ENCODE measurements around the gene SLC2A9.
"Not testable (repeated sequence)": the region's sequence is repeated elsewhere in the genome, so short reads cannot be mapped to it uniquely, and the experiment has no call there.

Gene SLC2A9

GRCh38 chr4:9996319-9997110 is 24.8 kb downstream of the SLC2A9 start:
- no peak for DNase-seq (ENCODE audit: low spot score)

- no peak for DNase-seq (ENCODE audit: low spot score)
Observed at GRCh38 chr4:9994246-9994847, 26.9 kb downstream of the SLC2A9 start.

GRCh38 chr4:9989918-9990635 is 31.2 kb downstream of the SLC2A9 start:
- DNase-seq (ENCODE audit: low spot score) = no peak

GRCh38 chr4:9988933-9989332 is 32.4 kb downstream of the SLC2A9 start:
- DNase-seq (ENCODE audit: low spot score) = no peak

DNA sequence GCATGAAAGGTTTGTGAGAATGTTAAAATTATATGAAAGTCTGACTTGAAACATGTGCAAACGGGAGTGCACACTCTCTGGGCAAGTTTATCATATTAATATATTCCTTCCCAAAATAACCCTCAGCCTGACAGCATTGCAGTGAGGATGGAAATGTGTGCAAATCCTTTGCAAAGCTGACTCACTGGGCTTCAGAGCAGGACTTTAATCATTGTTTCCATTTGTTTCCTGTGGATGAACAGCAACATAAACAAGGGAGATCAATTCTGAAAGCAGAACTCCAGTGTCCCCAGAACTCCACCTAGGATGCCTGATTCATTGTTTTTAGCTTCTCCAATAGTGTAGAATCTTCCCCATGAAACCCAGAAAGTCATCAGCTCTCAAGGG is 32.9 kb downstream of the SLC2A9 start:
- DNase-seq (ENCODE audit: low spot score) = no peak

- DNase-seq (ENCODE audit: low spot score) = no peak
Observed at GRCh38 chr4:9987749-9988362, 33.4 kb downstream of the SLC2A9 start.

DNA sequence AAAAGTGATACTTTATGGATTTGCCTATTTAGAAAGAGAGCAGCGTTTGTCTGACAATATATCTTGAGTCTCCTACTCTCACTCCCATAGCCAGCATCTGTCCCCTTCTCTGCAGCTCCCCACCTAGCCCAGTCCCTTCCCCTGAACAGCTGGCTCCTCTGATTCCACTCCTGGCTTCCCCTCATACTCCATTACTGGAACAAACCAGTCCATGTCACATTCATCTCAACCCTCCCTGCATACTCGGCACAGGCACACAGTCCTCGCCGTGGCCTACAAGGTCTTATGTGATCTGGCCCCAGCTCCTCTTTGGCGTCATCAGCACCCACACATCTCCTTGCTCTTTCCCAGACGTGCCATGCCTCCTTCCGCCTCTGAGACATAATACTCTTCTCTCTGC is 36.7 kb downstream of the SLC2A9 start:
- no peak for DNase-seq (ENCODE audit: low spot score)

DNA sequence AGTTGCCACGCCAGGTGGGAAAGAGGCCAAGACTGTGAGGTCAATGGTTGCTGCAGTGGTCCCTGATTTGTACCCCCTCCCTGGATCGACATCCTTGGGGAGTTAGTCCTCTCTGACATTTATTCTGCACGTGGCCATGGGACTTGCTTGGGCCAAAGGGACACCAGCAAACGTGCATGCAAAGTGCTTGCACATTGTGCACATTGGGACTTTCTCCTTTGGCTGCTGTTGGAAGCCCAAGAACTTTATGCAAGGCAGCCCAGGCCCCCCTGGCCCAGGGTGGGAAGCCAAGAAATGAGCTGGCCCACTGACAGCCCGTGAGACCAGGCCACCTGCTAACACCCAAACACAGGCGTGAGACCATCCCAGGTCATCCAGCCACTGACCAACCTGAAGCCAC is 38.1 kb downstream of the SLC2A9 start:
- DNase-seq (ENCODE audit: low spot score) = no peak

- DNase-seq (ENCODE audit: low spot score) = not testable (repeated sequence)
Observed at GRCh38 chr4:9981899-9982298, 39.4 kb downstream of the SLC2A9 start.

GRCh38 chr4:9980898-9981297 is 40.4 kb downstream of the SLC2A9 start:
- no peak for DNase-seq (ENCODE audit: low spot score)

DNA sequence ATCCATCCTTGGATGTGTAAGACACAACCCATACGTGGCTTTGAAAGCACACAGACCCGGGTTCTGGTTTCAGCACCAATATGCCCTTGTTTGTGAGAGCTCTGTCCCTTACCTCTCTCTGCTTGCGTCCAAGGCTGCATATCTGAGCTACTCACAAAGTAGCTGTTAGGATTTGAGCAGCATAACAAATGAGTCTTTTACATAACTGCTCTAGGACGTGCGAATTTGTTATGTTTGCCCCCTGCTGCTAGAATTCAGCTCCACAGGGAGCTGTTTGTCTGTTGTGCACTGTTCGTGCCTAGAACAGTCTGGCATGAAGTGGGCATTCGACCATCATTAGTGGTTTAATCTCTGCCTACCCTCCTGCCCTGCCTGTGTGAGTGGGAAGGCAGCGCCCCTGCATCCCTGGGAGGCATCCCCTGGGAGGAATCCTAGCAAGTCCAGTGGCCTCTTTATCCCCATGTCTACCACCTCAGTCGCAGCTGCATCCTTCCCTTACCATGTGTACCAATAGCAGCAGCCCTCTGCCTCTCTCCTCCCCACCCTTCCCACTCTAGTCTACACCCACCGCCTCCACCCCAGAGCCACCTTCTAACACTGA is 42.1 kb downstream of the SLC2A9 start:
- no peak for DNase-seq (ENCODE audit: low spot score)

GRCh38 chr4:9977518-9978031 is 43.7 kb downstream of the SLC2A9 start:
- DNase-seq (ENCODE audit: low spot score) = no peak

DNA sequence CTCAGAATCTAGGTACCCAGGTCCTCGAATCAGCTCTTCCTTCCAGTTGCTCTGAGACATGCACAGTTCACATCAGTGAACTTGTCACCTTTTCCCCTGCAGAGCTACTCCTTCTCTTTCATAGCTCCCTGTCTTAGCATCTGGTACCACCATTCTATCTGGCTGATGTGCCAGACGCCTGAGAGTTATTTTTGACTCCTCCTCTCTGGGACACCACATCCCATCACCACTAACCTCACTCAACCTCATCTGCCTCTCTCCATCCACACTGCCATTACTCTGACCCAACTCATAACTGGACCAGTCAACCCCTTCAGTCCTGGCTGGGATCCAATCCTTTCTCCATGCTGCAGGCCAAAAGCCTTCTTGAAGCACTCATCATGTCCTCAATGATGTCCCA is 44.5 kb downstream of the SLC2A9 start:
- no peak for DNase-seq (ENCODE audit: low spot score)

- DNase-seq (ENCODE audit: low spot score) = no peak
Observed at GRCh38 chr4:9976293-9976692, 45.0 kb downstream of the SLC2A9 start.

DNA sequence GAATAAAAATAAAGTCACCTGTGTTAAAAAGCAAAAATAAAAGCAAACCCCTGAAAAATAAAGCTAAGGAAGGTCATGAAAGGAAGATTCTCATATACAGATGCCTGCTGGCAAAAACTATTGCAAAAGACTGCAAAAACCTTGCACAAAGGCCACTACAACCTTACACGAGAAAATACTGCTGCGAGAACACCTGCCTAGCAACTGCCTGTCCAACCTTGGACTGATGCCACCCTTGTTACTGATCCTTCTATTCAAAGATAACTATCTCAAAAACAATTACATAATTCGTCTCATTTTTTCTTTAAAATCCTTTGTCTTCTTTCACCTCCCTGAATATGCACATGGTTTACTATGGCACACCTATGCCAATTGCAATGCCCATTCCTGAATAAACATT is 49.6 kb downstream of the SLC2A9 start:
- no peak for DNase-seq (ENCODE audit: low spot score)

GRCh38 chr4:9970399-9971011 is 50.8 kb downstream of the SLC2A9 start:
- no peak for DNase-seq (ENCODE audit: low spot score)

DNA sequence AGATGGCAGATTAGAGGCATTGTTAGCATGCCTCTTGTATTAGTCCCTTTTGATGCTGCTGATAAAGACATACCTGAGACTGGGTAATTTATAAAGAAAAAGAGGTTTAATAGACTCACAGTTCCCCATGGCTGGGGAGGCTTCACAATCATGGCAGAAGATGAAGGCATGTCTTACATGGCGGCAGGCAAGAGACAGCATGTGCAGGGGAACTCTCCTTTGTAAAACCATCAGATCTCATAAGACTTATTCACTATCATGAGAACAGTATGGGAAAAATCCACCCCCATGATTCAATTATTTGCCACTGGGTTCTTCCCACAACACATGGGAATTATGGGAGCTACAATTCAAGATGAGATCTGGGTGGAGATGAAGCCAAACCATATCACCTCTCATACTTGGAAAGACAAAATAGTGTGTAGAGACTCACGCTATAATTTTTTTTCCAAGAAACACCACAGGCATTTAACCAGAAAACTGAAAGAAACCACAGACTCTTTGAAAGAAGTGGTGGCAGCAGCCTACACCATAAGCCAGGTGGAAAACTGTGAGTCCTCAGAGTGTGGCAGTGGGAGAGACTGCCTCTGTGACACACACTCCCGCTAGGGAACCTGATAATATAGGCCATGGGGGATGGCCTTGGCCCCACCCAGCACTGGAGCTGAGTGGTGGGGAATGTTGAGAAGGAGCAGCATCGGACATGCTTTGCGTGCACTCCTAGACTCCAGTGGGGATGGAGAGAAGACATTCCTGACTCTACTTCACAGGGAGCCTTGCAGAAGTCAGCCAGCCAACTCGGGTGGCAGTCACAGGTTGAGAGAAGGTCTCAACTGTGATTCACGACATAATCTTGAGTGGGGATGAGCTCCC is 51.5 kb downstream of the SLC2A9 start:
- DNase-seq (ENCODE audit: low spot score) = no peak

GRCh38 chr4:9968472-9968871 is 52.8 kb downstream of the SLC2A9 start:
- no peak for DNase-seq (ENCODE audit: low spot score)

- DNase-seq (ENCODE audit: low spot score) = no peak
Observed at GRCh38 chr4:9964879-9965278, 56.4 kb downstream of the SLC2A9 start.

GRCh38 chr4:9963328-9963727 is 58.0 kb downstream of the SLC2A9 start:
- no peak for DNase-seq (ENCODE audit: low spot score)

All from CD4-positive, alpha-beta T cell treated with Interleukin-2 at 100 ng/mL for 4 hours (primary cell).